ENCODE data around the gene PHACTR3.

The PHACTR3 gene

GRCh38 chr20:59804347-59804746 lies 200.0 kb downstream of the PHACTR3 start:
- no peak for DNase-seq

GRCh38 chr20:59804871-59805665 lies 200.7 kb downstream of the PHACTR3 start:
- DNase-seq = no peak

- no peak for DNase-seq
These were observed 201.6 kb downstream of the PHACTR3 start for GRCh38 chr20:59805786-59806577.

- DNase-seq = no peak
These were observed 202.2 kb downstream of the PHACTR3 start for GRCh38 chr20:59806578-59806975.

GRCh38 chr20:59807909-59808728 lies 203.8 kb downstream of the PHACTR3 start:
- DNase-seq = no peak

- DNase-seq = no peak
These were observed 204.5 kb downstream of the PHACTR3 start for GRCh38 chr20:59808729-59809381.

GRCh38 chr20:59809630-59810448 lies 205.5 kb downstream of the PHACTR3 start:
- DNase-seq = no peak

GRCh38 chr20:59810449-59811187 lies 206.3 kb downstream of the PHACTR3 start:
- peak in 1 of 14 donors; percentile 21 for DNase-seq

- peak in 1 of 14 donors; percentile 42 for DNase-seq
These were observed 207.4 kb downstream of the PHACTR3 start for GRCh38 chr20:59811681-59812171.

GRCh38 chr20:59812286-59813125 lies 208.2 kb downstream of the PHACTR3 start:
- peak in 1 of 14 donors; percentile 70 for DNase-seq

- no peak for DNase-seq
These were observed 209.0 kb downstream of the PHACTR3 start for GRCh38 chr20:59813126-59813947.

GRCh38 chr20:59813948-59814839 lies 209.9 kb downstream of the PHACTR3 start:
- DNase-seq = peak in 1 of 14 donors; percentile 20

GRCh38 chr20:59814840-59815340 lies 210.6 kb downstream of the PHACTR3 start:
- DNase-seq = no peak

GRCh38 chr20:59816146-59816738 lies 211.9 kb downstream of the PHACTR3 start:
- no peak for DNase-seq

- no peak for DNase-seq
These were observed 213.1 kb downstream of the PHACTR3 start for GRCh38 chr20:59817406-59817805.

- DNase-seq = peak in 1 of 14 donors; percentile 13
These were observed 213.7 kb downstream of the PHACTR3 start for GRCh38 chr20:59817846-59818615.

Measured in C1 segment of cervical spinal cord (tissue), 14 donors.